ENCODE results near the gene PRICKLE4. TPM values are rescaled to one million over a fixed set of nuclear protein-coding genes. Genes with fewer than 3 reads are reported as not detected.

The PRICKLE4 gene
- total and polyA plus RNA-seq, 2 of the 13 experiments (the other 11 are each of a cell fraction or from before 2014, with no cell fraction given): 0.92 to 1.2 TPM

- TF ChIP-seq ZNF788 (CRISPR knock-in tag; IDR thresholded peaks at IDR 0.05; ENCODE audit: borderline replicate concordance): peak; percentile 94
- TF ChIP-seq ZNF567 (CRISPR knock-in tag; IDR thresholded peaks at IDR 0.05; ENCODE audit: borderline replicate concordance): 0 out of 2 replicates have a peak, but pooled peaks have one; percentile 58
- no peak; the same call in 1 of the 2 replicates for TF ChIP-seq ZNF775 (CRISPR knock-in tag; IDR thresholded peaks at IDR 0.05; ENCODE audit: borderline replicate concordance)
- TF ChIP-seq PATZ1 (CRISPR knock-in tag; IDR thresholded peaks at IDR 0.05): peak; percentile 82
- peak; percentile 65 for TF ChIP-seq BRD4 (CRISPR knock-in tag; IDR thresholded peaks at IDR 0.05)
- peak; percentile 51; the same call in 1 of the 2 replicates for TF ChIP-seq ZNF292 (CRISPR knock-in tag; IDR thresholded peaks at IDR 0.05; ENCODE audit: borderline replicate concordance, low read depth)
- TF ChIP-seq ZNF580 (CRISPR knock-in tag; IDR thresholded peaks at IDR 0.05; ENCODE audit: borderline replicate concordance, low read depth): peak; percentile 77
- 0 out of 2 replicates have a peak, but pooled peaks have one; percentile 62 for TF ChIP-seq SALL2 (CRISPR knock-in tag; IDR thresholded peaks at IDR 0.05)
- TF ChIP-seq KDM5B (CRISPR knock-in tag; IDR thresholded peaks at IDR 0.05; ENCODE audit: borderline replicate concordance): no peak
- TF ChIP-seq CENPBD1 (CRISPR knock-in tag; IDR thresholded peaks at IDR 0.05; ENCODE audit: borderline replicate concordance, low read depth): no peak
- TF ChIP-seq NRL (CRISPR knock-in tag; IDR thresholded peaks at IDR 0.05; ENCODE audit: borderline replicate concordance): 0 out of 2 replicates have a peak, but pooled peaks have one; percentile 74
- TF ChIP-seq HDAC1 (CRISPR knock-in tag; IDR thresholded peaks at IDR 0.05): peak; percentile 96
- peak; percentile 57 for TF ChIP-seq ZSCAN9 (CRISPR knock-in tag; IDR thresholded peaks at IDR 0.05; ENCODE audit: borderline replicate concordance)
- TF ChIP-seq ZNF362 (CRISPR knock-in tag; IDR thresholded peaks at IDR 0.05; ENCODE audit: borderline replicate concordance): peak; percentile 67; the same call in 1 of the 2 replicates
- 0 out of 2 replicates have a peak, but pooled peaks have one; percentile 33 for TF ChIP-seq TBX3 (IDR thresholded peaks at IDR 0.05; ENCODE audit: borderline replicate concordance)
- TF ChIP-seq SRSF1 (optimal IDR thresholded peaks at IDR 0.05; ENCODE audit: low read depth, low read length): peak; percentile 10
- peak; percentile 69 for TF ChIP-seq ZNF317 (CRISPR knock-in tag; IDR thresholded peaks at IDR 0.05)
- no peak for TF ChIP-seq CSRNP2 (CRISPR knock-in tag; conservative IDR thresholded peaks at IDR 0.05; ENCODE audit: low read depth)
Measured at GRCh38 chr6:41747256-41748101, 33.1 kb upstream of the PRICKLE4 start, which contains the start of gene PGC (continued).

All from HepG2 (cell line).